Effector memory CD4-positive, alpha-beta T cell (primary cell): ENCODE data around the gene HYI.
A peak's percentile ranks its signal among the peaks of the same experiment; 100 is the strongest.
"Not testable (repeated sequence)": the region's sequence is repeated elsewhere in the genome, so short reads cannot be mapped to it uniquely, and the experiment has no call there.

Source experiments
- DNase-seq, 3 donors: peaks; one replicate each; pipeline ENCODE4 v3.0.0-alpha.2; 2020
- H3K27ac ChIP-seq: 2 replicates; pipeline ENCODE4 v1.7.0; 2013; ENCODE audit warnings: mild to moderate bottlenecking, low read length, moderate library complexity; ENCODE audit not compliant: insufficient read depth, poor library complexity, severe bottlenecking
- H3K27me3 ChIP-seq: replicated peaks from 2 replicates; pipeline ENCODE4 v1.7.0; 2013; ENCODE audit warnings: mild to moderate bottlenecking, low read length; ENCODE audit not compliant: insufficient read depth, control insufficient read depth, poor library complexity, severe bottlenecking
- H3K36me3 ChIP-seq: 2 replicates; pipeline ENCODE4 v1.7.0; 2013; ENCODE audit warnings: mild to moderate bottlenecking, low read length, moderate library complexity; ENCODE audit not compliant: control insufficient read depth, insufficient read depth
- H3K4me1 ChIP-seq: 2 replicates; pipeline ENCODE4 v1.7.0; 2013; ENCODE audit warnings: low read length, mild to moderate bottlenecking; ENCODE audit not compliant: control insufficient read depth, insufficient read depth, poor library complexity, severe bottlenecking
- H3K4me3 ChIP-seq: 2 replicates; pipeline ENCODE4 v1.7.0; 2013; ENCODE audit warnings: low read length, low read depth, mild to moderate bottlenecking; ENCODE audit not compliant: insufficient read depth, poor library complexity, severe bottlenecking
- H3K9me3 ChIP-seq: 2 replicates; pipeline ENCODE4 v1.7.0; 2013; ENCODE audit warnings: mild to moderate bottlenecking, low read length, moderate library complexity; ENCODE audit not compliant: control insufficient read depth
- total RNA-seq, 3 donors: gene quantifications; one replicate each; lab custom pipeline; 2026; lab: John Stamatoyannopoulos, UW

Gene HYI
- 14.9 to 18.7 (median 17.4) reads per million in 3 donors for total RNA-seq

GRCh38 chr1:43453442-43454269 is at the start of gene HYI:
TSS of gene HYI (minus strand) at chr1:43453931. CDS start at chr1:43453793, 138 bp downstream.
- Histone ChIP-seq H3K4me3 (peak within 1 kb of the TSS; percentile 62), H3K27me3 (no peaks in the 10 kb centered on the region), H3K36me3 (peaks cover 19% of the 10 kb centered on the region), H3K27ac (peak within 1 kb of the TSS; percentile 59), H3K9me3 (no peaks in the 10 kb centered on the region), H3K4me1 (no peaks in the 10 kb centered on the region)
- peak; percentile 34 to 50 (median 46) for DNase-seq

GRCh38 chr1:43501806-43502205 is 48.1 kb upstream of the HYI start:
- not testable (repeated sequence) for H3K9me3 ChIP-seq, H3K36me3 ChIP-seq, DNase-seq, H3K4me3 ChIP-seq, H3K27ac ChIP-seq, H3K27me3 ChIP-seq, H3K4me1 ChIP-seq

- Histone ChIP-seq H3K27ac (no peak overlapping the region), H3K9me3 (no peaks in the 10 kb centered on the region), H3K4me3 (no peak overlapping the region), H3K27me3 (no peaks in the 10 kb centered on the region), H3K36me3 (no peaks in the 10 kb centered on the region), H3K4me1 (no peaks in the 10 kb centered on the region)
- no peak for DNase-seq
These were observed 46.2 kb upstream of the HYI start for GRCh38 chr1:43499898-43500297.

- H3K9me3 ChIP-seq = no peaks in the 10 kb centered on the region
- no peak overlapping the region for H3K4me3 ChIP-seq
- no peaks in the 10 kb centered on the region for H3K27me3 ChIP-seq
- no peaks in the 10 kb centered on the region for H3K4me1 ChIP-seq
- DNase-seq = no peak
- no peak overlapping the region for H3K27ac ChIP-seq
- H3K36me3 ChIP-seq = no peaks in the 10 kb centered on the region
These were observed 41.5 kb upstream of the HYI start for GRCh38 chr1:43495204-43495603.

- no peak for DNase-seq
- Histone ChIP-seq H3K27ac (no peak overlapping the region), H3K27me3 (no peaks in the 10 kb centered on the region), H3K4me3 (no peak overlapping the region), H3K36me3 (no peaks in the 10 kb centered on the region), H3K9me3 (no peaks in the 10 kb centered on the region), H3K4me1 (no peaks in the 10 kb centered on the region)
These were observed 40.1 kb upstream of the HYI start for GRCh38 chr1:43493661-43494450.

- no peak overlapping the region for H3K27ac ChIP-seq
- no peak for DNase-seq
These were observed 39.1 kb upstream of the HYI start for GRCh38 chr1:43492826-43493225.

GRCh38 chr1:43491061-43491460 is 37.3 kb upstream of the HYI start:
- no peak for DNase-seq
- Histone ChIP-seq H3K9me3 (no peaks in the 10 kb centered on the region), H3K36me3 (no peaks in the 10 kb centered on the region), H3K27ac (no peak overlapping the region), H3K4me3 (no peak overlapping the region), H3K27me3 (no peaks in the 10 kb centered on the region), H3K4me1 (no peaks in the 10 kb centered on the region)

More at GRCh38 chr1:43492826-43493225, 39.1 kb upstream of the HYI start:
- Histone ChIP-seq H3K9me3 (no peaks in the 10 kb centered on the region), H3K4me3 (no peak overlapping the region), H3K27me3 (no peaks in the 10 kb centered on the region), H3K4me1 (no peaks in the 10 kb centered on the region), H3K36me3 (no peaks in the 10 kb centered on the region)

- Histone ChIP-seq H3K9me3 (no peaks in the 10 kb centered on the region), H3K4me1 (no peaks in the 10 kb centered on the region), H3K27me3 (no peaks in the 10 kb centered on the region), H3K36me3 (no peaks in the 10 kb centered on the region), H3K4me3 (no peak overlapping the region), H3K27ac (no peak overlapping the region)
- DNase-seq = no peak
These were observed 34.4 kb upstream of the HYI start for GRCh38 chr1:43488165-43488564.

- no peaks in the 10 kb centered on the region for H3K36me3 ChIP-seq
- no peak for DNase-seq
- H3K27ac ChIP-seq = no peak overlapping the region
- H3K4me3 ChIP-seq = no peak overlapping the region
- H3K9me3 ChIP-seq = no peaks in the 10 kb centered on the region
- no peaks in the 10 kb centered on the region for H3K4me1 ChIP-seq
- H3K27me3 ChIP-seq = no peaks in the 10 kb centered on the region
These were observed 30.6 kb upstream of the HYI start for GRCh38 chr1:43484367-43484766.

GRCh38 chr1:43482215-43482614 is 28.5 kb upstream of the HYI start:
- no peaks in the 10 kb centered on the region for H3K36me3 ChIP-seq
- no peak overlapping the region for H3K27ac ChIP-seq
- DNase-seq = no peak
- no peaks in the 10 kb centered on the region for H3K9me3 ChIP-seq
- no peaks in the 10 kb centered on the region for H3K4me1 ChIP-seq
- H3K4me3 ChIP-seq = no peak overlapping the region
- no peaks in the 10 kb centered on the region for H3K27me3 ChIP-seq
